GM03348 (cell line): ENCODE data around the gene LIFR.
A peak's percentile ranks its signal among the peaks of the same experiment; 100 is the strongest.
"Not testable (repeated sequence)": the region's sequence is repeated elsewhere in the genome, so short reads cannot be mapped to it uniquely, and the experiment has no call there.

Source experiments
- DNase-seq: peaks from one replicate; pipeline ENCODE4 v3.0.0; 2012; ENCODE audit warnings: low spot score

Gene LIFR

DNA sequence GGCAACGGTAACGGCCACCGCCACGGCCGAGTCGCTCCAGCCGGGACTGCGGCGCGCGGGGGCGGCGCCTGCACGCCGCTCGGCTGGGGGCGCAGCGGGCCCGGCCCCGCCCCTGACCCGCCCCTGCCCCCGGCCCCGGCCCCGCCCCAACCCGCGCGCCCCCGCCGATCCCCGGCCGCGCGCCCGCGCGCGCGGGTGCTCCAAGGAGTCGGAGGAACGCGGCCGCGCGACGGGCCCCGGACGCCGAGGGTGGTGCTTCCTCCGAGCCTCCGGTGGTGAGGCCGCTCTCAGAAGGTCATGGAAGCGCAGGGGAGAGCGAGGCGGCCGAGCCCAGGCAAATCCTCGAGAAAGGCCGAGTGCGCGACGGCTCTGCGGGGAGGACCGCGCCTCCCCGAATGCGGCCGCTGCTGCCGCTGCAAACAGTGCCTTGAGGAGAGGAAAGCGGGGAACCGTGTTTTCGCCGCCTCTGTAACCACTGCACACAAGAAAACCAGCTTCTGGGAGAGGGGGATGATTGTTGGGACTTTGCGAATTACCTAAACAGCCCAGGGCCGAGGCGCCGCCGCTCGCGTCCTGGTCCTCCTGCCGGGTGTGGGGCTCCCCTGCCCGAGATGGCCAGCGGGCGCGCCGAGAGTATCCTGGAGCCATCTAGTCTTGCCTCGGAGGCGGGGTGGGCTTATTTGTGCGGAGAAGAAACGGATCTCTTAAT, at the start of gene LIFR:
TSS of gene LIFR (minus strand) at position 48 of the 709 bp plus-strand sequence. CDS start 25,999 bp downstream, outside the sequence.
- peak; percentile 96 for DNase-seq

DNA sequence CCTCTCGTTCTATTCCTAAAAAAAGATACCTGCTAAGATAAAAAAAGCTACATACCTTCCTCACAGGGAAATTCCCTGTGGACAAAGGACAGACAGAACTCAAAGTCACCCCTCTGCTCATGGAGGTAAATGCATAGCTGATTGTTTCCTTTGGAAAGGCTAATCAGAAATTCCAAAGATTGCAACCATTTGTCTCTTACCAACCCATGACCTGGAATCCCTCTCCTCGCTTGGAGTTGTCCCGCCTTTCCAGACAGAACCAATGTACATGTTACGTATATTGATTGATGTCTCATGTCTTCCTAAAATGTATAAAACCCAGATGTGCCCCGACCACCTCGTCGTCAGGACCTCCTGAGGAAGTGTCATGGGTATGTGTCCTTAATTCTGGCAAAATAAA, 49.2 kb upstream of the LIFR start:
- DNase-seq = no peak

- DNase-seq = no peak
These were observed 47.2 kb upstream of the LIFR start for GRCh38 chr5:38603691-38604090.

GRCh38 chr5:38602641-38603040, 46.2 kb upstream of the LIFR start:
- no peak for DNase-seq

GRCh38 chr5:38601863-38602298, 45.4 kb upstream of the LIFR start:
- peak; percentile 12 for DNase-seq

DNA sequence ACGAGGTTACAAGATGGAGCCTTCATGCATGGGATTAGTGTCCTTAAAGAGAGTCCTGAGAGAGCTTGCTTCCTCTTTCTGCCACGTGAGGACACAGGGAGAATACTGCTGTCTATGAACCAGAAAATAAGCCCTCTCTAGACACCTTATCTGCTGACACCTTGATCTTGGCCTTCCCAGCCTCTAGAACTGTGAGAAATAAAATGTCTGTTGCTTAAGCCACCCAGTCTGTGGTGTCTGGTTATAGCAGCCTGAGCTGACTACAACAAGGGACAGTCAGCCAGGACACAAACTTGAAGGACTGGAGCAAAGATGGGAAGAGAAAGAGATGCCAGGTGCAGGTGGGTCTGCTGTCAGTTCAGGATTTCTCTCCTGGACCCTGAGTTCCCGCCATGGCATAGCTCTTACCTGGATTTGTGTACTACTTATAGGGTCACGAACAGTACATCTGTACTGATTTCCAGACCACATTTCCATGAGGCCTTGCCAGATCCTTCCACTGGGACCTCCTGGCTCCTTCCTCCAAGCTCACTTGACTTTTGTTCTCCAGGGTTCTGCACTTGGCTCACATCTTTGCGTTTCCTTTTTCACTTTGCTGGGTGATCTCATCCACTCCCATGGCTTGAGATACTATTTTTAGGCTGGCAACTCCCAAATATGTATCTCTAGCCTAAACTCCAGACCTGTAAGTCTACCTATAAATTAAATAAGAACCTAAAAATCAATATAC, 44.9 kb upstream of the LIFR start:
- DNase-seq = no peak

GRCh38 chr5:38600329-38601045, 44.0 kb upstream of the LIFR start:
- no peak for DNase-seq

DNA sequence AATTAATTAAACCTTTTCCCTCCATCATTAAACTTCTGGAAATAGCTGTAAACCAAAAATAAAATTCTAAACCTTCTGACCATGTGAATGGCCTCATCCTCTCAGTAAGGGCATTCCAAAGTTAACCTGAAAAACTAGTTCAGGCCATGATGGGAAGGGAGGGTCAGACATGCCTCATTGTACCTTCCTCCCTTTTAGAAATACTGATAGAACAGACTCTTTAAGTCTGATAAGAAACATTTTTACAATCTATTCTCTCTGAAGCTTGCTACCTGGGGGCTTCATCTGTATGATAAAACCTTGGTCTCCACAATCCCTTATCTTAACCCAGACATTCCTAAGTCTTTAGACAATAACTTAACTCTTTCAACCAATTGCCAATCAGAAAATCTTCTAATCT, 43.3 kb upstream of the LIFR start:
- DNase-seq = not testable (repeated sequence)

GRCh38 chr5:38598994-38599617, 42.7 kb upstream of the LIFR start:
- DNase-seq = peak; percentile 65

DNA sequence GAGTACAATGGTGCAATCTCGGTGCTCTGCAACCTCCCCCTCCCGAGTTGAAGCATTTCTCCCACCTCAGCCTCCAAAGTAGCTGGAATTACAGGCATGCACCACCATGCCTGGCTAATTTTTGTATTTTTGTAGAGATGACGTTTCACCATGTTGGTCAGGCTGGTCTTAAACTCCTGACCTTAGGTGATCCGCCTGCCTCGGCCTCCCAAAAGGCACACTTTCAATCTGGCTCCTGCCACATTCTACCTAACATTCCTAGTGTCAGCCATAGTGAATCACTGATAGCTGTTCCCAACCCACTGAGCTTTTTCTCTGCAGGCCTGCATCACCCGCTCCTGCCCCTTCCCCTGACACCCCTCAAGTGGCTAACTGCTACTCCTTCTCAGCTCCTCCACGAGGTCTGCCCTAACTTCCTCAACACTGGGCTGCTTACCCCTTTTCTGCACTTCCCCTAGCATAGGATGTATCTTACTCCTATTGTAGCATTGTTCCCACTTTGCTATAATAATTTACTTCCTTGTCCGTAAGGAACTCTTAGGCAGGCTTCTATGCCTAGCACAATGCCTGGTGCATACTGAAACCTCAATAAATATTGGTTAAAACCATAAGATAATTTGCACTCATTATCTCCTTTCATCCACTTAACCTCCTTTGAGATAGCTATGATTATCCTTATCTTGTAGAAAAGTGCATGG, 42.0 kb upstream of the LIFR start:
- no peak for DNase-seq

DNA sequence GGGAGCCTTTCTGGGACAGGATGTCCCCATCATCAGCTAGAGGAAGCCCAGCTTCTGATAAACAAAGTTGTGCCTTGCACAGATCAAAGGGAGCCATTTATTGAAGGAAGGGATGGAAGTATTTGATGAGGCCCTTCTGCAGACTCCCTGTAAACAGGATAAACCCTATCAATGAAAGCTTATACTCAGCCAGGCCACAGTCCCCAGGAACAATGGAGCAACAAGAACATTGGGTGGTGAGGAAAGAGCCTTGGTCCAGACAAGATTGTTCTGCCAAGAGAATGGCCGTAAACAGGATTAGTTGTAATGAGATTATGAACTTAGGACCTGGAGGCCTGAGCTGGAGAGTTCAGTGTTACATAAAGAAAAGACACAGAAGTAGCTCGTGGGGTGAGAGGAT, 40.5 kb upstream of the LIFR start:
- no peak for DNase-seq

- DNase-seq = peak; percentile 46
These were observed 38.8 kb upstream of the LIFR start for GRCh38 chr5:38595132-38595745.

DNA sequence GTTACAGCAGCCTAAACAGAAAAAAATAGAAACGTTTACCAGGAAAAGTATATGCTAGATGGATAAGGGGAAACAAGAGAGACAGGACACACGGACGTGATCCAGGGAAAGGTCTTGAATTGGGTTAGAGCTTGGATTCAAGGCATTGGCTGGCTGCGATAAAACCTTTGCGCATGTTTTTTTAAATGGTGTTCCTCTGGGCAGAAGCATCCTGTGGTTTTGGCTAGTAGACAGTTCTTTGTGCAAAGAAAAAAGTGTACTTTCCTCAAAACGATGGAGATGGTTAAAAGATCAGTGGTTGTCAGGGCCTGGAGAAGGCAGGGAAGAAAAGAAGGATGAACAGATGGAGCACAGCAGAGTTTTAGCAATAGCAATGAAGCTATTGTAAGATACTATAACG, 37.5 kb upstream of the LIFR start:
- DNase-seq = no peak

- no peak for DNase-seq
These were observed 35.0 kb upstream of the LIFR start for GRCh38 chr5:38591523-38591849.

GRCh38 chr5:38590838-38591522, 34.5 kb upstream of the LIFR start:
- DNase-seq = no peak

GRCh38 chr5:38589629-38590028, 33.2 kb upstream of the LIFR start:
- DNase-seq = no peak

DNA sequence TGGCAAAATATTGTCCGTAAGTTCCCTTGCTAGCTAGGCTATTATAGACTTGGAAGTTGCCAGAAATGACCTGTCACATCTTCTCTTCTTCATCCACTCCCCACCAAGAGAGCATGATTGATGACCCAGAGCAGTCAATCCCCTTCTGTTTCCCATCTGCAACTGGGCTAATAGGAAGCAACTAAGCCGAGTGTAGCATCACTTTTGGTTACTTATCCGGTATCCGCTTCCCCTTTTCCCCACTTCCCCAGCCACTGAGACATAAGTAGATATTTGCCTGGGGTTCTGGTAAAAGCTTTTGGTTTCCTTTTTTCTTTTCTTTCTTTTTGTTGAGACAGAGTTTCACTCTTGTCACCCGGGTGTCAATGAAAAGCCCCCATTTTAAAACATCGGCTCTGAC, 29.4 kb upstream of the LIFR start:
- no peak for DNase-seq

- DNase-seq = no peak
These were observed 27.1 kb upstream of the LIFR start for GRCh38 chr5:38583500-38583899.

- no peak for DNase-seq
These were observed 26.5 kb upstream of the LIFR start for GRCh38 chr5:38582975-38583319.

GRCh38 chr5:38582293-38582974, 26.0 kb upstream of the LIFR start:
- no peak for DNase-seq

GRCh38 chr5:38581597-38581996, 25.2 kb upstream of the LIFR start:
- DNase-seq = no peak
